Pulmonary artery endothelial cell (primary cell): Measurements from ENCODE around the gene NFIX. TPM values are rescaled to one million over a fixed set of nuclear protein-coding genes. Genes with fewer than 3 reads are reported as not detected.

ENCODE experiments used
- DNase-seq: peaks from one replicate; pipeline ENCODE4 v3.0.0-alpha.2; 2011; ENCODE audit warnings: low read depth, low spot score
- total RNA-seq: library from RNA; depleted of rRNA; stranded (reverse); fragments of >200 nt; gene quantifications from 2 replicates; pipeline ENCODE4 v1.2.3, GENCODE V29; 2014

NFIX gene
- total RNA-seq, 1 donor from 2014 or later, result 23.8 TPM

DNA sequence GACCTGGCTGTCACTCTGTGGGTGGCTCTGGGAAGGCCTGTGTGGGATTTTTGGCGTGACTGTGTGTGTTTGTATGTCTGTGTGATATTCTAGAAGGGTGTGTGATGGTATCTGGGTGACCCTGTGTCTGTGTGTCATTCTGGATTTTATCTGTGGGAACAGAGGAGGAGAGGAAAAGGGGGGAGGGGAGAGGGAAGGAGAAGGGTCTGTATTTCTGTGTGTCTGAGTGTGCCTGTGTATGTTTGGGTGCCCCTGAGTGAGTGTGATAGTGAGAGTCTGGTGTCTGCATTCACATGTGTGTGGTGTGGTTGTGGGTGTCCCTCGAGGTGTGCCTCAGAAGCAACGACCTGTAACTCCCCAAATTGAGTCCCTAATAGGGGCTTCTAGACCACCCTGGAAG is 8.1 kb upstream of the NFIX start:
- DNase-seq, result no peak

DNA sequence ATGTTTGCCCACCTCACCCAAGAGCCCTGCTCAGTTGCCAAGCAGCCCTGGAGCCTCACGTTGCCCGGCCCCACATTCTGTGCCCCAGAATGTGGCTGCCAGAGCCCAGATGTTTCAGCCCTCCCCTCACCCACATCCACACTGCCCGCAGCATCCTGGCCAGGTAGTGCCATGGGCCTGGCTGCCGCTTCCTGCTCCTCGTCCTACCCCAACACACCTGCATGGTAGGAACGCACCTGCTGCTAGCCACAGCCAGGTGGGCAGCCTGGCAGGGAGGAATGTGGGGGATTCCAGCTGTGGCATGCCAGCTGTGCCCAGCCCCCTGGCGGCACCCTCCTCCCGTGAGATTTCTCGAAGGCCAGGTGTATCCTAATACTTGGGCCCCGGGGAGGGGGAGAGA is 7.5 kb upstream of the NFIX start:
- no peak for DNase-seq

DNA sequence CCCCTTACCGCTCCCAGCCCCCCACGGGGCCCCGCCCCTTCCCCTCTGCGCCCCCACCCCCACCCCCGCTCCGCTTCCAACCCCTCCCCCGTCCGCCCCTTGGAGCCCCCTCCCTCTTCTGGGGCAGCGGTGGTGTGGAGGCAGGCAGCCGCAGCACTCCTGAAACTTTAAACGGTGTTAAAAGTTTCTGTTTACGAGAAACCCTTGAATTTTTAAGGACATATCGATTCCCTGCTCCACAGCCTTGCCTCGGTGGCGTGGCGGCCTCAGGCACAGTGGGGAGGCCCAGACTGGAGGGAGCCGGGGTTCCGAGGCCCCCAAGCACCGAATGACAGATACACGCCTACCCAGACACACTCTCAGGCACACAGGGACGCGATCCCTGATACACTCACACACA is 4.8 kb upstream of the NFIX start:
- DNase-seq, result no peak

DNA sequence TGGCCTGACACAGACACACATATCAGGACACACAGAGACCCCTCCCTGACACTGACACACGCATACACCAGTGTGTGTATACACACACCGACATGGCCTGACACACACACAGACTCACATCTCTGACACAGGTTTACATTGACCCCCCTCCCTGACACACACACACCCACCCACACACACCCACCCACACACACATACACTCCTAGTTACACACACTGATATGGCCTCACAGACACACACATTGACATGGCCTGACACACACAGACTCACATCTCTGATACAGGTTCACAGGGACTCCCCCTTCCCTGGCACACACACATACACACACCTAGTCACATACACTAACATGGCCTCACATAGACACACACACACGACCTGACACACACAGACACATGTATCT is 4.4 kb upstream of the NFIX start:
- no peak for DNase-seq

DNA sequence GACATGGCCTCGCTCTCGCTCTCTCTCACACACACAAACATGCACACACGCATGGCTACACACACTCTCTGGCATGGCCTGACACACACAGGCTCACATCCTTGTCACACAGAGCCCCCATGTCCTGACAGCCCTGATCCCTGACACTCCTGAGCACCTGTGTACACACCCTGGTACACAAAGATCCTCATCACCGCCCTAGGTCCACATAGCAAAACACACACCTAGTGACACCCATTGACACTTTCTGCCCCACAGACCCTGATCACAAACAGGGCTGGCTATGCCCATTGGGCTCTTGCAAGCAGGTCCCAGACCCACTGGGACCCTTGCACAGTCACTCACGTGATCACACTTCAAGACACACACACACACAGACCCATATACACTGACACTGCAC is 4.0 kb upstream of the NFIX start:
- DNase-seq, result no peak

DNA sequence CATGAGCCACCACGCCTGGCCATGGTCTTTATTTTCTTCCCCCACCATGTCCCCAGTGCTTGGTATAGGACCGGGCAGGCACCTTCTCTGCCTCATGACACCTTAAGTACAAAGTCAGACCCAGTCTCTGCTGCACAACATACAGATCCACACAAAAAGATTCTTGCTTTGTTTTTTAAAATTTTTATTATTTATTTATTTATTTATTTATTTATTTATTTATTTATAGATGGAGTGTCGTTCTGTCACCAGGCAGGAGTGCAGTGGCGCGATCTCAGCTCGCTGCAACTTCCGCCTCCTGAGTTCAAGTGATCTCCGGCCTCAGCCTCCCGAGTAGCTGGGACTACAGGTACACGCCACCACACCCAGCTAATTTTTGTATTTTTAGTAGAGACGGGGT is 2.5 kb upstream of the NFIX start:
- no peak for DNase-seq

DNA sequence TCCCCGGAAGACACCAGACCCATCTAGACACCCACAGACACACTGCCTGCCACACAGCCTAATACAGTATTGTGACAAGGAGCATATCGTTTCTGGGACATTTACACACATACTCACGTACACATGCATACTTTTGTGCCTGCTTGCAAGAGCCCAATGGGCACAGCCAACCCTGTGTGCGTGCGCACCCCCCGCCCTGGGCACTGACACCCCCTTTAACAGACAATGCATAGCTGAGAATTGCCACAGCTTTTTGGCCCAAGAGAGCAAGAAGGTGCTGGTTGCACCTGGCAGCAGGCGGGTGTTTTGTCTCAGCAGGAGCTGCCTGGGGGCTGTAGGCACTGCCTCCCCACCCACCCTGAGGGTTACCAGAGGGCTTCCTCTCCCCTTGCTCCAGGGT is 1.7 kb upstream of the NFIX start:
- no peak for DNase-seq

DNA sequence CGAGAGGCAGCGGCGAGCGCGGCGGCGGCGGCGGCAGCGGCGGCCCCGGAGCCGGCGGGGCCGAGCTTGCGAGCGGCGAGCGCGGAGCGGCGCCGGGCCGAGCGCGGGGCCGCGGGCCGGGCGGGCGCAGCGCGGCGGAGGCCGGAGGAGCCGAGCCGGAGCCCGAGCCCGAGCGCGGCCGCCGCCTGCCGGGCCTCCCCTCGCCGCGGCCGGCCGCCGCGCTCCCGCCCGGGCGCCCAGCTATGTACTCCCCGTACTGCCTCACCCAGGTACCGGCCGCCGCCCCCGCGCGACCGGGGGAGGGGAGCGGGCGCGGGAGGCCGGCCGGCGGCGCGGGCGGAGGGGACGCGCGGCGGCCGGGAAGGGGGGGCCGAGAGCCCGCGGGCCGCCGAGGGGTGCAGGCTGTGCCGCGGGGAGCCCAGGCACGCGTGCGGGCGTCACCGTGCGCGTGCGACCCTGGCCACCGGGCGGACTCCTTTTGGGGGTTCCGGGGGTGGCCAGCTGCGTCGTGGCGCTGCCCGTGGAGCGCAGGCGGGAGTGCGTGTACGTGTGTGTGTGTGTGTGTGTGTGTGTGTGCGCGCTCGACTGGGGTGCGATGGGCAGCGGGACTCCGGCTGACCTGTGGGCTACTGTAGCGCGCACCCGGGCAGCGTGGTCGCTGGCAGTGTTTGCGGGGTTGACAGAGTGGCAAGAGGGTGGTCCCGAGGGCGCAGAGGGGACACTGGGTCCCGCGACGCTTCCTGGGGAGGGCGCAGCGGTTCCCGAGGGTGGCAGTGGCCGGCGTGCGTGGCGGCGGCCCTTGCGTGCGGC is 526 bp downstream of the NFIX start:
- no peak for DNase-seq

DNA sequence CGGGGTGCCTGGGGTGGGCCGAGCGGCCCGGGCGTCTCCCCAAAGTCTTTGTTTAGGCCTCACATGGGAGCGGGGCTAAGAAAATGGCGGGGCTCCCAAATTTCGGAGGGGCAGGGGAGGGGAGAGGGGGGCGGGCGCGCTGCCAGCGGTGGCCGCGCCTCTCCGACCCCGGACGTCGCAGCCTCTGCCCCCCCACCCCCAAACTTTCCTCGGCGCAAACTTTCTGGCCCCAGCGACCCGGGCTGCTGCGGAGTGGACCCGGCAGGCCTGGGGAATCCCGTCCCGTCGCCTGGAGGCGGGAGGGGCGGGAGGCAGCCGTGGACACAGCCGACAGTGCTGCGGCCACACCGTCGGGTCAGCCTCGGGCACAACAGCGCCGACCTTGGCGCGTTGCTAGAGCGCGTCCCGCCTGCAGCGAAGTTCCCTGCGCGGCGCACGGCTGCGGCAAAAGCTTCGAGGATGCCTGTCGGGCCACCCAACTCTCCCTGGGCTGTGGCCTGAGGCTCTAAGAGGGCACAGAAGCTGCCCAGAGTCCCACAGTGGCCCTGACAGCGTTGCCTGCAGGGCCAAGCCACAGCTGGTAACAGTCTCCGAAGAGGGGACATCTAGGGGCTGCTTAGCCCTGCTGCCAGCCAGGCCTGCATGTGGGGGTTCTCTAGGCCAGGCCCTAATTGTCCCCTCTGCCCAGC is 1.3 kb downstream of the NFIX start:
- DNase-seq, result no peak

DNA sequence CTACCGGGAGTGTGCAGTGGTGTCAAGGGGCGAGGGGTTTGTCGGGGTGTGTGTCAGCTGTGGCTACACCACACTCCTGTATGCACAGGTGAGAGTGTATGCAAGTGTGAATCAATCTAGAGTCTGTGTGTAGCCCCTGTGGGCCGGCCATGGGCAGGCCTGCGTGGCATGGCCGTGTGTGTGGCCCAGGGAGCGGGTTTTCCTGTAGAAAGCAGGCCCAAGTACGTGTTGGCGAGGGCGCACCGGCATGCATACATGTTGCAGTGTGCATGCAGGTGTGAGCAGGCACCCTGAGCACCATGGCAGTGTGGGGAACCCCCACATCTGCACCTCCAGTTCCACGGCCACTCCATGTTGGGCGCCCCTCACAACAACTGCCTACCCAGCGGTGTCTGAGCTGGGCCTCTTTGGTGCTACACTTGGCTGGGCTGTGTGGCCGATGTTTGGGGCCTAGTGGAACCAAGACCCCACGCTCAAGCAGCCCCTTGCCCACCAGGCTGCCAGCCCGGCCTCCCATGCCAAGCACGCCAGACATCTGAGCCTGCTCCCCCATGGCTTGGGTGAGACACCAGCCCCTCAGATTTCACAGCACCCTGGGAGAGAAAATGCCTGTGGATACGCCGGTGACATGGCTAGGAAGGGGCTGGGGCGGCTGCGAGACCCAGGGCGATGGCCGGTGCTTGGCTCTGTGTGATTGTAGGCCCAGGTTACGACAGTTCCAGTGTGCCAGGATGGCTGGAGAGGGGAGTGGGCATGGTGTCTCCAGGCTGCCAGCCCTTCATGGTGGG is 2.1 kb downstream of the NFIX start:
- no peak for DNase-seq

DNA sequence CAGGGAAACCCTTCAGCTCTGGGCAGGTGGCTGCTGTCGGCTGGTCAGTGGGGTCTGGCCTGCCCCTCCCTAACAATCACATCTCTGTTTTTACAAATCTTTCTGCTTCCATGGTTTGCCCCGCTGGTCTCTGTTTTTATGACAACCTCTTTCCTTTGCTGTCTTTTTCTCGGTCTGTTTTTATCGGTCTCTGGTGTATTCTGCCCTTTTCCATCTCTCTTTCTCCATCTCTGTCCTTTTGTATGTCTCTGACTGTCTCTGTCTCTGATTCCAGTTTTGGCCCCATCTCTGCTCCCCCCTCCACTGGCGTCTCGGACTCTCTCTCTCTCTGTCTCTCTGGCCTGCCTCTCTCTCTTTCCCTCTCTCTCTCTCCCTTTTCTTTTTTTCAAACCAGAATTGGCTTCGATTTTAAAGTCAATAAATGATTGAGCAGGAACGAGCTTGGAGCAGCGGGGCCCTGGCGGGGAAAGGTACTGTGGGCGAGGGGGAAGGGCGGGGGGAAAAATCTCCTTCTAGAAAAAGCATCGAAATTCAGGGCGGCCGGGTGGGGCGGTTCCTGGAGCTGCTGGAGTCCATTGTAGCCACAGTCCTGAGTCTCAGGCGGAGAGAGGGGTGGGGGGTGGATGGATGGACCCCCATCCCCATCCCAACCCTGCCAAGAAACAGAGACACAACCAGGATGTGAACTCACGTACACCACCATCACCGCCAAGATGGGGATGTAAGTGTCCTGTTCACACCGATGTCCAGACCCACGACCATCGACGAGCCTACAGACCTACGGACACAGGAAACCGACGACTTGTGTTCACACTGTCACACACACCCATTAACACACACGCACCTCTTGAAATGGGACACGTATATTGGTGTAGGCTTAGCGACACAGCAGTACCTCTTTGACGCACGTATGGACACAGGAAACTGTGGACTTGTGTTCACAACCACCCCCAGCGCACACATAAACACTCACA is 3.0 kb downstream of the NFIX start:
- DNase-seq, result no peak

DNA sequence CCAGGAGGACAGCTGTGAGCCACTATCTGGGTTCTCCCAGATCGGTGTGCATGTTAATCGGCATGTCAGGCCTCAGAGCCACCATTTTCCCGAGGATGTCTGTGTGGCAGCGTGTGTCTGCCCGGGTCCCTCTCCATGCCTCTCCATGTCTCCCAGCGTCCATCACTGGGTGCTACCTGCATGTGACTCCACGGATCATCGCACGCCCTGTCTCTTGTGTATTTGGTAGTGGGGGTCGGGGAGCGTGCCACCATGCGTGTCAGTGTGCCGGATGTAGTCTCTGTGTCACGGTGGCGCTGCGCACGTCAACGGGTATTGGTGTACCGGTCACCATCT is 5.9 kb downstream of the NFIX start:
- DNase-seq, result no peak

DNA sequence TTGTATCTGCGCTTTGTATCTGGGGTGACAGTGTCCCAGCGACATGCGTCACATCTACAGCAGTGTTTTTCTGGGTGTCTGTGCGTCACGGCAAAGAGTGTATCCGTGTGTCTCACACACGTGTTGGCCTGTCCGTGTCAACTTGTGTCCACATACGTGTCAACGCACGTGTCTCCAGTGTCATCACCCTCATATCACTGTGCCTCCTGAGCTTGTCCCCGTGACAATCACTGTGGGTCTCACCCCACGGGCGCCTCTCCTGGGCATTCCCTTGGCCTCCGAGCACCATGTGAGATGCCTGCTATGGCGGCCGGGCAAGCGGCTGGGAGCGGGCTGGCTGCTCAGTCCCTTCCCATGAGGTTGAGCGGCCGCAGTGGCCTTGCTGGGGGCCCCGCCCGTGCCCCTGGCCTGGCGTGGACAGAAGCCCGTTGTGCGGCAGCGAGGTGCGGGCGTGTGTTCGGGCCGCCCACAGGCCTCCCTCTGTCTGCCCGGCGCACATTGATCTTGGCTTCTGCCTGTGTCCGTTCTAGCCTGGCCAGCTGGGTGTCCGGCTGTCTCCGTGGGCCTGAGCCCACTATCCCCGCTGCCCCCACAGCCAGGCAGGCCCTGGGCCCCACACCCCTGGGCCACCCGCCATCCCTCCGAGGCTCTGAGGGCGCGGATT is 6.4 kb downstream of the NFIX start:
- no peak for DNase-seq

DNA sequence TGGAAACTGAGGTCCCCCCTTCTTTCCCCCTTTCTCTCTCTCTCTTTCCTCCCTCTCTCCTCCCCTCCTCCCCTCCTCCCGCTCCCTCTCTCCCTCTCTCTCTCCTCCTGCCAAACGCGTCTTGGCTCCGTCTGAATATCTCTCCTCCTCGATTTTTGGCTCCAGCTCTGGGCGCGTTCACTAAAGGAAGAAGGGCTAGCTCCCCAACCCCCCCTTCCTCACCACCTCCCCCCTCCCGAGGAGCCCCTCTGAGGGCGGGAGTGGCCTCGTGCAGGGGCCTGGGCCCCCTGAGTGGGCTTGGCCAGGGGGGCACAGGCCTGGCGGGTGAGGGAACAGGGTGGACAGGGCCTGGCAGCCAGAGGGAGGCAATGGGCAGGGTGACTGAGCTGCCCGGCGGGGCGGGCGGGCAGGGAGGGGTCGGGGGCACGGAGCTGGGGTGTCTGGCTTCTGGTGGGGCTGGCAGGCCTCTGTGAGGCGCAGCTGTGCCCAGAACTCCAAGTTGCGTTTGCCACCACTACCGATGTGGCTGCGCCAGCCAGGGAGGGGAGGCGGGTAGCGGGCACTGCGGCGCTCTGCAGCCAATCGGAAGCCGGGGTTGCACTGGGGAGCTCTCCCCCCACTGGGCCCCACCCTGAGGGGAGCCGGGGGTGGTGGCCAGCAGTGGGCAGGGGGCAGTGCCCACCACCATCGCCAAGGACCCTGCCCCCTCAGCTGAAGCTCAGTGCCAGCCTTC is 7.1 kb downstream of the NFIX start:
- no peak for DNase-seq

DNA sequence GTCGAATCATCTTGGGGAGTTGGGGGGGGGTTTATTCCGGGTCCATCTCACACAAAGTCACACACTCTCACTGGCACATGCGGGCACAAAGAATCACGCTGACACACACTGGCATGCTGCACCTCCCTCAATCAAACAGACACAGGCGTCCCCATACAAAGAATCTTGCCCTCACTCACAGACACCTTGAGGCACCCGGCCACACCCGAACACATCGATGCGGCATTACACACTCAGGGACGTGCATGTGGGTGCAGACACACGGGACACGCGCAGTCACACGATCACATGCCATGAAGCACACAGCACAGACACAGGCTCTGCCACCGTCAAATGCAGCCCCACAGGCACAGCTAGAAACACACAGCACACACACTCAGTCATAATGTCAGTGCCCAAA is 7.8 kb downstream of the NFIX start:
- DNase-seq, result no peak

DNA sequence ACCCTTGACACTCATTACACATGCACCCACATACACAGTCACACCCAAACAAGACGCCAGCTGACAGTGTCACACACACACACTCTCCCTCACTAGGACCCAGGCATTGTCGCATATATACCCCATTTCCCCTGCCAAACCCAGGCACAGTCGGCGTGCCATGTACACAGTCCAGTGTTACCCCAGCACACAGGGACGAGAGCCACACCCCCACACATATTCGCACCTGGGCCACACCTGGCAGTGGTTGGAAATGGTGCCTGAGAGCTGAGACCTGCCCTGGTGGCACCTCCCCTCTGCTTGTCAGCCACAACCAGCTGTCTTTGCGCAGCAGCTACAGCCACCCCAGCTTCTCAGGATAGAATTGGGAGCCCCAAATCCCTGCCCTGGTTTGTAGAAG is 9.0 kb downstream of the NFIX start:
- DNase-seq, result no peak

DNA sequence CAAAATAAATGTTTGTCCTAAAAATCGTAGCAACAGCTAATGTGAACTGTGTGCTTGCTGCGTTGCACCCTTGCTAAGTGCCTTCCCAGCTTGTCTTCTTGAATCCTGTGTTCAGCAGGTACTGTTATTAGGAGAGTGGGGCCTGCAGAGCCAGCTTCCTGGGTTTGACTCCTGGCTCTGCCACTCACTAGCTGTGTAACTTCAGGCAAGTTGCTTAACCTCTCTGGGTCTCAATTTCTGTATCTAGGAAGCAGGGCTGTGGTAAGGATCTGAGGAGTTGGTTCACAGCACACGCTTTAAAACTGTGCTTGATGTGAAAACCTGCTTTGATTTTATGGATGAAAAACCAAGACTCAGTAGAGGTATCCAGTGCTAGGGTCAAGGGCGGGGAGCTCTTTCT is 10.0 kb downstream of the NFIX start:
- DNase-seq, result no peak

DNA sequence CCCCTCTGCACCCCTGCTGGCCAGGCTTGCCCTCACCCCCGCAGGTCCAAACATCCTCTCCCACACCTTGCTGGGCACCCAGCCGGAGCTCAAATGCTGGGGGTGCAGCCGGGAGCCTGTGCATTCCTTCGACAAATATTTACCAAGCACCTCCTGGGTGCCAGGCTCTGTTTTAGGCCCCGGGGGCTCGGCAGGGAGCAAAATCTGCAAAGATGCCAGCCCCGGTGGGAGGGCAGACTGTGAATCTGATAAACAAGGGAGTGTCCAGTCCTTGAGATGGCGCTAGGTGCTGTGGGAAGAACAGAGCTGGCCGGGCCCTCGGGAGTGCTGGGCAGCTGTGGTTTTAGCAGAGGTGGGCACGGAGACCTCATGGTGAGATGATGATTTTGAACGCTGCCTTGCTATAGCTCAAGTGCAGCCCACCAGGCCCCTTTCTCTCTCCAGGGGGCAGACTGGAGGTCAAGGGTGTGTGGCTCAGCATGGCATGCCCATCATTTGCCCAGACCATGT is 10.6 kb downstream of the NFIX start:
- DNase-seq, result no peak

DNA sequence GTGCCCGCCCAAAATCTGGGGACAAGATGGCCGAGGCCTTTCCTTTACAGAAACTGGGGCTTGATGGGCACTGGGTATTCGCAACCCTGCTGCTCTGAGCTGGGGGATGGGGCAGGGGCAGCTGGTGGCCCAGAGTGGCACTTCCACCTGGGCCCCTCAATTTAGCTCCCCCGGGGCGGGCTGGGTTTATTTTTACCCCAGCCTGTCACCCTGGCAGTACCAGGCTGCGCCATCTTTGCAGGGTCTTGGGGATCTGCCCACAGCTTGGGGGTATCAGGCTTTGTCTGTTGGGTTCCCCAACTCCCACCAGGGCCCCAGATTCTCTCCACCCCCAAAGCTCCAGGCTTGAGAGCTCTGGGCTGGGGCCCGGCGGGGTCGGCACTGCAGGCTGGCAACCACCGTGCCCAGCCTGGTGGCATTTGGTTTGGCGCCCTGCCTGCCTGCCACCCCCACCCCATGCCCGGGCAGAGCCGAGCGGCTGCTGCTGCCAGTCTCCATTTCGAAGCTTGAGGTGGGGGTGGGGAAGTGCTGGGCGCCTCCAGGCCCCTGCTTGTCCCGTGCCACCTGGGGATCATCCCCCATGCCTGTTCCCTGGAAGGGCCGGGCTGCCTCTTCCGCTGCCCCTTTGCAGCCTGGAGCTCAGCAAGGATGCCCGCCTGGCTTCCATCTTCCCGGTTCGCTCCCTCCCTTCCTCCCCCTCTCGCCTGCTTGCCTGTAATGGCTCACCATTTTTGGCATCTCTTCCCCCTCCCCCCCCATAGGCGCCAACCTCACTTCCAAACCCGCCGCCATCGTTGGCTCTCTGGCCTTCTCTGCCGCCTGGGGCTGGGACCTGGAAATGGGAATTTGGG is 11.4 kb downstream of the NFIX start:
- no peak for DNase-seq
